ENCODE measurements around the gene PCDH1.

PCDH1 gene

DNA sequence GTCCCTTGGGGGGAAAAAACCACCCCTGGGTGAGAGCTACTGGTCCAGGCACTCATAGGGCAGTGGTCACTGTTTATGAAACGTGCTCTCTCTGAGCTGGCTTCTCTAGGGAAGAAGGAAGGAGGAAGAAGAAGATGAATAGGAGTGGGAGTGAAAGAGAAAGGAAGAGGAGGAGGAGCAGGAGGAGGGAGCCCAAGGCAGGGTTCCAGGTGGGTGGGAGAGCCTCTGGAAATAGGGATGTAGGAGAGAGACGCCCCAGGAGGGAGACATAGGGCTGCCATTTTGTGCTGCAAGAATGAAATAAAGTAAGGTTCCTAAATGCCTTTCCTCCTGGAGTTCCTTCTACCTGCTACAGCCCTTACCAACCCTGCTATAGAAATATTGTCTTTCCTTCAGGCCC is 65.7 kb downstream of the PCDH1 start:
- in situ Hi-C loops (cut with MboI; ENCODE audit: low sequenced_read_pairs): no loop called here

DNA sequence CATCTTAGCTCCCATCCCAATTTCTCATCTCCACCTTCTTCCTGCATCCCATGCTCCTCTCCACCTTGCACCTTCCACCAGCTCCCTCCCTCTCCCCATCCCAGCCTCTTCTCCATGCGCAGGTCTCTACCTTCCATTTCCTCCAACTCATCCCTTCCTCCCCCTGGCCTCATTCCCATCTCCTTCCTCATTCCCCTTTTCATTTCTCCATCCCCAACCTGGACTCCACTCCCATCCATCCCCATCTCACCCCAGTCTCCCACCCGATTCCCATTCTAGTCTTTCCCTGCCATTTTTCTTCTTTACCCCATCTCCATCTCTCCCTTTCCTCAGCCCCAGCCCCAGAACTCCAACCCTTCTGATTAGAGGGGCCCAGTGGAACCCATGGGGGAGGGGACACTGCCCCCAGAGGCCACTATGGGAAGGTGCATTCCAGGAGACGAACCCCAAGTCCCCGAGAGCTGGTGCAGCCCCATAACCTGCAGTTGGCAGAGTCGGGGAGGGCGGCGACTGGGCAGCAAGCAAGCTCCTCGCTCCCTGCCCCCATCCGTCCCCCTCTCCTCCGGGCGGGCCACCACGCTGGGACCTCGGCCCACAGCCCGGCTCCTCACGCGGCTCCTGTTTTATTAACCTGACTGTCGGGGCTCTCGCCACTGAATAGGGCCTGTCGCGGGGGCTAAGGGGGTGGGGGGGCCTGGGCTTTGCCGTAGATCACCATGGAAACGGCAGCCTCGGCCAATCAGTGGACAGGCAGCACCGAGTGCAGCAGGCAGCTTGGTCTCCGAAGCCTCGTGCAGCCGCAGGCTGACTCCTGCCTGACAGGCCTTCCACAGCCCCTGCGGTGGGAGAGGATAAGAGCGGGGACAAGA is 66.7 kb downstream of the PCDH1 start:
- in situ Hi-C loops (cut with MboI; ENCODE audit: low sequenced_read_pairs): no loop called here

DNA sequence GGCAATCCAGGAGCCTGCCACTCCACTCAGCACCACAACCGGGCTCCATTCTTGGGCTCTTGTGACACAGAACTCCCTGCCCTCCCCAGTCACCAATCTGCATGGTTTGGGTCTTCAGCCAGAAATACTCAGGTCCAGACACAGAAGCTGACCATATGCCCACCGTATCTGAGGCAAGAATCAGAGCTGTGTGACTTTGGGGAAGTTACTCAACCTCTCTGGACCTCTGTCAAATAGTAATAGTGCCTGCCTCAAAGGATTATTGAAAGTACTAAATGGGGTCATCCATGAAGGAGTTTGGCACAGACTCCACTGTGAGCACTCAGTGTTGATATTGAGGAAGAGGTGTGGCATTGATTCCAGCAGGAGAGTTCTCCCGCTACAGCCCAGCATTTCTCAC is 67.5 kb downstream of the PCDH1 start:
- in situ Hi-C loops (cut with MboI; ENCODE audit: low sequenced_read_pairs): no loop called here

DNA sequence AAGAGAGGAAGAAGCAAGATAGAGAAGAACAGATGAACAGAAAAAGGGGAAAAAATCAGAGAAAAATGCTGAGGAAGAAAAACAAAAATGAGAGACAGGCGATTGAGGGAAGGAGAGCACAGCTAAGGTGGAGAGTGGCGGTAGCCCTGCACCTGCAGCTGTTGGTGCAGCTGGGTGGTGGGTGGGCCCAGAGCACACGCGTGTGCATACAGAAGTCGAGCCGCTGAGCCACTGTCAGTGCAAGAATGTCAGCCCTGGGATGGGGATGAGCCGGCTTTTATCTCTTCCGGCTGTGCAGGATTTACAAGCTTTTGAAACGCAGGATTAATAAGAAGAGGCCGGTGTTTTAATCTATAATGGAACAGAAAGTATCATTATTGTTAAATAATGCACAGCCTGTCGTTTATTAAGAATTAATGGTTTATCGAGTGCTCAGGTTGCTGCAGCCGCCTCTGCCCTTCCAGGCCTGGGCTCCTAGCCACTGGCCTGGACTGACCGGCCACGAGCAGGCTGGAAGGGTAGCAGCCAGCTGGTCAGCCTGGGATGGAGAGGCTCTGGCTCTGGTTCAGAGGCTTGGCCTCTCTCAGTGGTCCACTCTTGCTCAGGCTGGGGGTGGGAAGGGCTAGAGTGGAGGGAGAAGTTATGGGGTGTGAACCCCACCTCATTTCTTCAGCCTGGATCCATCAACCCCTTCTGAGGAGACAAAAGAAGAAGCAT is 68.7 kb downstream of the PCDH1 start:
- in situ Hi-C loops (cut with MboI; ENCODE audit: low sequenced_read_pairs): no loop called here

DNA sequence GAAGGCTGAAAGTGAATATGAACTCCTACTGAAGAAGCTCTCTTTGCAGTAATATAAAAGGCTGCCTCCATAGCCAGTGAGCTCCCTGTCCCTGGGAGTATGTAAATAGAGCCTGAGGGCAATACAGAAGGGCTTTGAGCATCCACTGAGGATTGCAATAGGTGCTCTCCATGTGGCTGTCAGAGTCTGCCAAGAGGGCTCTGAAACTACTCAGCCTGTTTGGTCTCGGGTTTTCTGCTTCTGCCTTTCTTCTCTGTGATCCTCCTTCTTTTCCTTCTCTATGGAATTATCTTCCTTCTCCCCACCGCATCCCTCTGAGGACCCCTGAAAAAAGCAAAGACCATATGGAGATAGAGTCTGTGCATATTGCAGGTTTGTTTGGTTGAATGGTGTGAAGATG is 69.4 kb downstream of the PCDH1 start:
- in situ Hi-C loops (cut with MboI; ENCODE audit: low sequenced_read_pairs): no loop called here

DNA sequence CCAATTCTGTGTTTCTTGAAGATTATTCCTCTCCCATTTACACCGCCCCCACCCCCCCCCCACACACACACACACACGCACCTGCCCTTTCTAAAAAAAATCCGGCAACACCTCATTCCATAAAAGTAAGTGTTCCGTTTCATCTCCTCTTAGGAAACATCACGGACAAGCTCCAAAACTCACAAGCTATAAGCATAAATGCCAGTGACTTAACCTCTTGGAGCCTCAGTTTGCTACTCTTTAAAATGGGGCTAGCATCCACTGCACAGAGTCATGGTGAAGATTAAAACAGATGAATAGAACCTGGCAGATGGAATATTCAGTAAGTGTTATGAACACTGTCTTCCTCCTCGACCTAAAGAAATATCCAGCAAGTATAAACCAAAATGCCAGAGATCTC is 70.5 kb downstream of the PCDH1 start:
- in situ Hi-C loops (cut with MboI; ENCODE audit: low sequenced_read_pairs): no loop called here

DNA sequence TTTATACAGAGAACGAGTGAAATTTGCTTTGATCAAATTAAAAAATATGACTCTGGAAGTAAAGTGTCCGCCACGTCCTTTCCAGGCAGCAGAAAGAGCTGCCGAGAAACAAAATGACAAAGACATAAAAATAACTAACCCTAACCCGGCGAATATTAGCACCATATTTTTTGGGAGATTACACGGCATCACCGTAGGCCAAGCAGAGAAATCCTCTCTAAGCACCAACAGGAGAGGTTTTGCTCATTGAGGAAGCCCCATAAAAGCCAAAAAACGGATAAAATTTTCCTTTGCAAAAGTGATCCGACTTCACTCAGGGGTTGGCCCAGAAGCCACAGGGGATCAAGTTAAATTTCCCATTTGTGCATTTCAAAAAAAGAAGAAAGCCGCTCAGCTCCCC is 70.9 kb downstream of the PCDH1 start:
- in situ Hi-C loops (cut with MboI; ENCODE audit: low sequenced_read_pairs): no loop called here

GRCh38 chr5:141806626-141807025 is 71.6 kb downstream of the PCDH1 start:
- in situ Hi-C loops (cut with MboI; ENCODE audit: low sequenced_read_pairs): no loop called here

- in situ Hi-C loops (cut with MboI; ENCODE audit: low sequenced_read_pairs): no loop called here
Measured at GRCh38 chr5:141805874-141806595, 72.2 kb downstream of the PCDH1 start.

DNA sequence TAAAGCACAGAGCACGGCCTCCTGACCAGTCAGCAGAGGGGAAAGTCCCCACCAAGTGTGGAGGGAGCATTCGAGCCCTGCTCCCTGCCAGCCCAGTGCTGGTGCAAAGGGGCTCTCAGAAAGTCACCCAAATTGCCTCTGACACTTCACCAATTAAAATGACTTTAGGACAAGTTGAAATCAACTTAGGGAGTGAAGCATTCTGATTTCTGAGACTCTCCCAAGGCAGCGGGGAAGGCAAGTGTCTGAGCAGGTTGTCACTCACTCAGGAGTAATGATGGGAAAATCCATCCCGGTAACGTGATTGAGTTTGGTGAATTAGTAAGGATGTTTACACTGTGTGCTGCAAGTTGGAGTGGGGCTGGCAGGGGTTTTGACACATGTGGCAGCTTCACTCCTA is 73.7 kb downstream of the PCDH1 start:
- in situ Hi-C loops (cut with MboI; ENCODE audit: low sequenced_read_pairs): no loop called here

All from HL-60/S4 (cell line).